HepG2 (cell line): ENCODE results near the gene SEMA7A. TPM values are rescaled to one million over a fixed set of nuclear protein-coding genes. Genes with fewer than 3 reads are reported as not detected.

Experiments
- EP300 ChIP-seq, 3 experiments: sonication (generic) in 1 of 3; formaldehyde crosslinking in 1 of 3; IDR thresholded peaks; 2 replicates each; pipeline versions ENCODE4 v1.5.1 to v1.6.1; 2011 to 2020; ENCODE audit warnings: low read depth in 2 of 3, low read length in 2 of 3, borderline replicate concordance in 1 of 3, improper control_type of control experiment in 1 of 3, mild to moderate bottlenecking in 1 of 3, missing genetic modification reagents in 1 of 3, moderate library complexity in 1 of 3
- FOXA3 ChIP-seq: IDR thresholded peaks from 2 replicates; pipeline ENCODE4 v1.6.1; 2016; ENCODE audit warnings: missing genetic modification reagents, missing compliant biosample characterization
- HHEX ChIP-seq: IDR thresholded peaks from 2 replicates; pipeline ENCODE4 v1.6.1; 2016; ENCODE audit warnings: control low read depth
- NR2F6 ChIP-seq, 2 experiments: IDR thresholded peaks; 2 replicates each; pipeline ENCODE4 v1.6.1; 2016; ENCODE audit warnings: antibody characterized with exemption in 1 of 2, mild to moderate bottlenecking in 1 of 2
- PHF21A ChIP-seq: sonication (generic); formaldehyde crosslinking; IDR thresholded peaks from 2 replicates; pipeline ENCODE4 v1.5.0; 2020; ENCODE audit warnings: mild to moderate bottlenecking, missing genetic modification reagents
- RAD51 ChIP-seq: fragments of 450-650 bp; IDR thresholded peaks from 2 replicates; pipeline ENCODE4 v1.6.1; 2016; ENCODE audit warnings: borderline replicate concordance
- REL ChIP-seq: sonication (generic); formaldehyde crosslinking; conservative IDR thresholded peaks from 2 replicates; pipeline ENCODE4 v1.8.0; 2022; ENCODE audit warnings: mild to moderate bottlenecking, missing genetic modification reagents, moderate library complexity
- SRY ChIP-seq: sonication (generic); formaldehyde crosslinking; IDR thresholded peaks from 2 replicates; pipeline ENCODE4 v1.8.0; 2022; ENCODE audit warnings: mild to moderate bottlenecking, missing genetic modification reagents
- TAF15 ChIP-seq: fragments of 200-400 bp; formaldehyde crosslinking; IDR thresholded peaks from one replicate; pipeline ENCODE4 v1.6.1; 2018; ENCODE audit warnings: mild to moderate bottlenecking, low read depth, low read length; ENCODE audit not compliant: poor library complexity, severe bottlenecking
- TSC22D2 ChIP-seq: sonication (generic); formaldehyde crosslinking; IDR thresholded peaks from 2 replicates; pipeline ENCODE4 v1.5.1; 2020; ENCODE audit warnings: missing genetic modification reagents, mild to moderate bottlenecking, borderline replicate concordance
- ZC3H4 ChIP-seq: sonication (generic); formaldehyde crosslinking; IDR thresholded peaks from 2 replicates; pipeline ENCODE4 v1.4.0; 2020; ENCODE audit warnings: missing genetic modification reagents, borderline replicate concordance
- ZNF687 ChIP-seq: sonication (generic); formaldehyde crosslinking; IDR thresholded peaks from 2 replicates; pipeline ENCODE4 v1.5.1; 2020; ENCODE audit warnings: mild to moderate bottlenecking, missing genetic modification reagents, moderate library complexity
- ZNF710 ChIP-seq: sonication (generic); formaldehyde crosslinking; IDR thresholded peaks from 2 replicates; pipeline ENCODE4 v1.5.0; 2020; ENCODE audit warnings: mild to moderate bottlenecking, missing genetic modification reagents, borderline replicate concordance
- polyA plus RNA-seq, 8 experiments: library from polyadenylated mRNA; depleted of rRNA in 3 of 8; stranded (reverse) in 7 of 8; unstranded in 1 of 8; fragments of >200 nt; fragmentation: Illumina TruSeq in 4 of 8; extraction: Trizol in 4 of 8; gene quantifications; 2 replicates each; pipeline versions ENCODE4 v1.2.1 to v1.2.3, GENCODE V29; 2011 to 2016; ENCODE audit warnings: low read depth in 4 of 8, missing spikeins in 1 of 8, mixed read lengths in 1 of 8; ENCODE audit not compliant: insufficient read depth in 1 of 8
- total RNA-seq, 5 experiments: library from RNA; depleted of rRNA; stranded (reverse); fragments of >200 nt; fragmentation: Illumina TruSeq; extraction: Trizol; gene quantifications; 2 replicates each; pipeline ENCODE4 v1.2.3, GENCODE V29; 2016; ENCODE audit warnings: low read depth in 1 of 5
- TF ChIP-seq, protein P1 (sequence below): sonication (generic); IDR thresholded peaks from 2 replicates; pipeline ENCODE4 v1.6.1; 2016; ENCODE audit warnings: low read depth, borderline replicate concordance
- TF ChIP-seq, protein P2 (sequence below): sonication (generic); formaldehyde crosslinking; IDR thresholded peaks from 2 replicates; pipeline ENCODE4 v1.4.0; 2020; ENCODE audit warnings: missing genetic modification reagents, borderline replicate concordance

Gene SEMA7A
- total and polyA plus RNA-seq, 2 of the 13 experiments (the other 11 are each of a cell fraction or from before 2014, with no cell fraction given) = 9.0 to 15.8 TPM

DNA sequence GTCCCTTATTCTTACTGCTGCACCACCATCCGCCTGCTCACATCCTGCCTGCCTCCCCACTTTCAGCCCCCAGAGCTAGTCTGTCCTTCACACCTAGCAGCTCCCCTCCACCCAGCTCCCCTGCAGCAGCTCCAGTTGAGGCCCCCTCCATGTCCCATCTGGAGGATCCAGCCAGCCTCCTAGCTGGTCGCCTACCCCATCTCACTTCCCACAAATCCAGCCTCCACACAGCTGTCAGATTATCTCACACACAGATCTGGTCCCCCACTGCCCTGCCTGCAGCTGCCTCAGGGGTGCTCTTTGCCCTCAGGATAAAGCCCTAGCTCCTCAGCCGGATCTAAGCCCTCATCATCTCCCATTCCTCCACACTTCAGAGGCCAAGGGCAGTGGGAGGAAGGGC is 8.8 kb upstream of the SEMA7A start (continued):
- TF ChIP-seq ZNF687 (CRISPR knock-in tag) (peak; percentile 42), ZNF710 (CRISPR knock-in tag) (0 out of 2 replicates have a peak, but pooled peaks have one; percentile 21), PHF21A (CRISPR knock-in tag) (peak; percentile 6; the same call in 1 of the 2 replicates), FOXA3 (CRISPR knock-in tag) (peak; percentile 18; the same call in 1 of the 2 replicates), EP300 (IDR thresholded peaks at IDR 0.05; ENCODE audit: low read depth in 2 of 2, low read length in 2 of 2) (peak in 1 of 2 experiments; percentile 37; a peak in 1 of 4 replicates), EP300 (CRISPR knock-in tag; IDR thresholded peaks at IDR 0.05; ENCODE audit: borderline replicate concordance) (no peak), TAF15 (no peak), REL (CRISPR knock-in tag) (peak; percentile 17; the same call in 1 of the 2 replicates), RAD51 (no peak), SRY (CRISPR knock-in tag) (0 out of 2 replicates have a peak, but pooled peaks have one; percentile 14), ZC3H4 (CRISPR knock-in tag) (0 out of 2 replicates have a peak, but pooled peaks have one; percentile 79), NR2F6 (IDR thresholded peaks at IDR 0.05) (no peak), NR2F6 (CRISPR knock-in tag; IDR thresholded peaks at IDR 0.05) (0 out of 2 replicates have a peak, but pooled peaks have one; percentile 52), TSC22D2 (CRISPR knock-in tag) (0 out of 2 replicates have a peak, but pooled peaks have one; percentile 22), HHEX (CRISPR knock-in tag) (no peak)
- TF ChIP-seq, protein P1, sequence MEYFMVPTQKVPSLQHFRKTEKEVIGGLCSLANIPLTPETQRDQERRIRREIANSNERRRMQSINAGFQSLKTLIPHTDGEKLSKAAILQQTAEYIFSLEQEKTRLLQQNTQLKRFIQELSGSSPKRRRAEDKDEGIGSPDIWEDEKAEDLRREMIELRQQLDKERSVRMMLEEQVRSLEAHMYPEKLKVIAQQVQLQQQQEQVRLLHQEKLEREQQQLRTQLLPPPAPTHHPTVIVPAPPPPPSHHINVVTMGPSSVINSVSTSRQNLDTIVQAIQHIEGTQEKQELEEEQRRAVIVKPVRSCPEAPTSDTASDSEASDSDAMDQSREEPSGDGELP = peak; percentile 71; the same call in 1 of the 2 replicates
- TF ChIP-seq, protein P2, sequence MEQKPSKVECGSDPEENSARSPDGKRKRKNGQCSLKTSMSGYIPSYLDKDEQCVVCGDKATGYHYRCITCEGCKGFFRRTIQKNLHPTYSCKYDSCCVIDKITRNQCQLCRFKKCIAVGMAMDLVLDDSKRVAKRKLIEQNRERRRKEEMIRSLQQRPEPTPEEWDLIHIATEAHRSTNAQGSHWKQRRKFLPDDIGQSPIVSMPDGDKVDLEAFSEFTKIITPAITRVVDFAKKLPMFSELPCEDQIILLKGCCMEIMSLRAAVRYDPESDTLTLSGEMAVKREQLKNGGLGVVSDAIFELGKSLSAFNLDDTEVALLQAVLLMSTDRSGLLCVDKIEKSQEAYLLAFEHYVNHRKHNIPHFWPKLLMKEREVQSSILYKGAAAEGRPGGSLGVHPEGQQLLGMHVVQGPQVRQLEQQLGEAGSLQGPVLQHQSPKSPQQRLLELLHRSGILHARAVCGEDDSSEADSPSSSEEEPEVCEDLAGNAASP (CRISPR knock-in tag) = peak; percentile 15; the same call in 1 of the 2 replicates
